Mucosa of rectum (tissue), 2 donors: ENCODE measurements around the gene GABPB2.

Experiments used
- H3K27ac ChIP-seq, 2 donors: one replicate each; pipeline ENCODE4 v1.7.0; 2013; ENCODE audit warnings: inconsistent platforms in 2 of 2, low read depth in 2 of 2, low read length in 2 of 2
- H3K27me3 ChIP-seq, 2 donors: one replicate each; pipeline ENCODE4 v1.7.0; 2013; ENCODE audit warnings: low read length in 2 of 2; ENCODE audit not compliant: control insufficient read depth in 2 of 2, insufficient read depth in 2 of 2
- H3K36me3 ChIP-seq, 2 donors: one replicate each; pipeline ENCODE4 v1.7.0; 2013; ENCODE audit warnings: low read length in 2 of 2; ENCODE audit not compliant: control insufficient read depth in 2 of 2, insufficient read depth in 2 of 2
- H3K4me1 ChIP-seq, 2 donors: one replicate each; pipeline ENCODE4 v1.7.0; 2013; ENCODE audit warnings: low read length in 2 of 2, mild to moderate bottlenecking in 1 of 2; ENCODE audit not compliant: control insufficient read depth in 2 of 2, insufficient read depth in 2 of 2
- H3K4me3 ChIP-seq, 2 donors: one replicate each; pipeline ENCODE4 v1.7.0; 2013; ENCODE audit warnings: low read length in 2 of 2
- H3K9ac ChIP-seq, 2 donors: one replicate each; pipeline ENCODE4 v1.7.0; 2013; ENCODE audit warnings: low read length in 2 of 2, low read depth in 1 of 2, mild to moderate bottlenecking in 1 of 2
- H3K9me3 ChIP-seq, 2 donors: one replicate each; pipeline ENCODE4 v1.7.0; 2013; ENCODE audit warnings: low read length in 2 of 2; ENCODE audit not compliant: control insufficient read depth in 2 of 2
- donor health status: healthy.
- donor health status: Normal muscosa, but diverticular disease.

The GABPB2 gene

GRCh38 chr1:151143986-151144385 is 73.4 kb downstream of the GABPB2 start:
- Histone ChIP-seq H3K9ac (no peak overlapping the region), H3K4me1 (peaks cover 10 to 12% of the 10 kb centered on the region in 2 donors), H3K4me3 (no peak overlapping the region), H3K36me3 (no peaks in the 10 kb centered on the region), H3K27me3 (peaks cover 0 to 3% of the 10 kb centered on the region in 2 donors), H3K9me3 (no peaks in the 10 kb centered on the region), H3K27ac (no peak overlapping the region)

DNA sequence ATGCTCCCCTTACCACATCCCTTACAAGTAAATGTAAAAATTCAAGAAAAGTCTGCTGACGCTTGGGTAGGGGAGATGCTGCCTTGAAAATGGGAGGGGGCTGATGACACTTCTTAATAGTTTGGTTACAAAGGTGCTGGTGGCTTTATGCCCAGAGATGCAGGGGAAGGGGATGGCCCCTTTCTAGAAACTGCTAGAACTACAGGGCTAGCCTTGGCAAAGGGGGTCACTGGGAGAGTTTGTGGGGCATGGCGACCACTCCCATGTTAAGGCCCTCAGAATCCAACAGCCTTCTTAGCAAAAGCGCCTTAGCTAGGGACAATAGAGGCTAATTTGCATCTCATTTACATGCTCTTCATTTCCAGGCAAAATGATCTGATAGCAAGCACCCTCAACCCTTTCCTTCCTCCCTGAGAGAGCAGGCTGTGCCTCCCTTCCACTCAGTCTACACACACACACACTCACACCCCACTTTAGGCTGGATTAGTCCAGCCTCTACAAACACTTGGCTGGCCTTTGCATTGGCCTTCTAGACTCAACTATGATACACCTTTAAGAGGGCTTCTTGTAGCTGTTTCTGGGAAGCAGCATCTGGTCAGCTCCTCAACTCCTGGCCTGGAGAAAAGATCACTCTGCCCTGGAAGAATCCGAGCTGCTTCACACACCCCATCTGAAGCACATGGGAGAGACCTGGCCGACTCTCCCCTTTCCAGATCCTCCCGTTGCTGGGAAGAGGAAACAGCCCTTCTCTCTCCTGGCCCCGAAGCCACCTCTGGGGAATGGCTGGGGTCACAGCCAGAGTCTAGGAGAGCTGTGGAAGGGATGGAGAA is 74.1 kb downstream of the GABPB2 start:
- H3K9me3 ChIP-seq: no peaks in the 10 kb centered on the region
- no peaks in the 10 kb centered on the region for H3K36me3 ChIP-seq
- H3K9ac ChIP-seq: peak overlapping the region in 1 of 2 donors; percentile 12
- peaks cover 0 to 3% of the 10 kb centered on the region in 2 donors for H3K27me3 ChIP-seq
- H3K27ac ChIP-seq: no peak overlapping the region
- H3K4me1 ChIP-seq: peaks cover 10 to 12% of the 10 kb centered on the region in 2 donors
- peak overlapping the region; percentile 48 to 75 for H3K4me3 ChIP-seq

GRCh38 chr1:151145304-151146071 is 74.9 kb downstream of the GABPB2 start:
- H3K9ac ChIP-seq: peak overlapping the region; percentile 24 to 61

GRCh38 chr1:151146072-151146411 is 75.5 kb downstream of the GABPB2 start:
- peak overlapping the region in 1 of 2 donors; percentile 38 for H3K27ac ChIP-seq

More at GRCh38 chr1:151145304-151146071, 74.9 kb downstream of the GABPB2 start:
- Histone ChIP-seq H3K27me3 (peaks cover 0 to 3% of the 10 kb centered on the region in 2 donors), H3K36me3 (no peaks in the 10 kb centered on the region), H3K4me1 (peaks cover 10 to 12% of the 10 kb centered on the region in 2 donors), H3K9me3 (no peaks in the 10 kb centered on the region), H3K27ac (no peak overlapping the region), H3K4me3 (peak overlapping the region; percentile 75 to 85)

DNA sequence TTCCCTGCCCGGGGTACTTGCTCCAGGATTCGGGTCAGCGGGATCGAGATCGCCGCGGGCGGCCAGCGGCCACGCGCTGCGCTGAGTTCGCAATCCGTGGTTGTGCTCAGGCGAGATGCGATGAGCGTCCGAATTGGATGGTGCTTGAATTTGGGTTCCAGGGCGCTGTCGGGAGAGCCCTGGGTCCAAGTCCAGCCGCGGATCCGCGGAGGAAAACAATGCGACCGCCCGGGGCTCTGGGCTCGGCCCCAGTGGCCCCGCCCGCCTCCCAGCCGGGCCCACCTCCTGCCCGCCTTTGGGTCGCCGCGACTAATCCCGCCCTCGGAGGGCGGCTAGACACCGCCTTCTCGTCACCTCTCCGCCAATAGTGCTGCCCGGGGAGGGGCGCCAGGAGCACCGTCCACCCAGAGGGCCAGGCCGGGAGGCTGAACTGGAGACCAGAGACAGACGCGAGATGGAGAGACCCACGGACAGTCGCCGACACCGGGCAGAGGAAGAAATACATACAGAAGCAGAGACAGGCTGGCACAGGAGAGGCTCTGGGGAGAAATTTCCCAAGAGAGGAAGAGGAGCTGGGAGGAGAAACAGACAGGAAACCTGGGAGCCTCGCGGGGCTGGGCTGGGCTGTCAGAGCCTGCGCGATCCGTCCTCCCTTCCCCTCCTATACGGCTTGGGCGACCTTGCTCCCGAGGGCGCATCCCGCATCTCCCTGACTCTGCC is 76.0 kb downstream of the GABPB2 start, which contains the start of gene SEMA6C:
Gene SEMA6C, minus strand, starts transcription at position 220 of the 720 bp plus-strand sequence. CDS start 4,010 bp downstream, outside the sequence.
- H3K27ac ChIP-seq: peak within 1 kb of the TSS; percentile 26 to 65
- no peaks in the 10 kb centered on the region for H3K36me3 ChIP-seq
- H3K4me3 ChIP-seq: peak within 1 kb of the TSS; percentile 75 to 85
- peaks cover 10 to 12% of the 10 kb centered on the region in 2 donors for H3K4me1 ChIP-seq
- H3K9ac ChIP-seq: peak within 1 kb of the TSS; percentile 67 to 74
- H3K27me3 ChIP-seq: peaks cover 0 to 3% of the 10 kb centered on the region in 2 donors
- H3K9me3 ChIP-seq: no peaks in the 10 kb centered on the region

More at GRCh38 chr1:151146072-151146411, 75.5 kb downstream of the GABPB2 start:
- Histone ChIP-seq H3K36me3 (no peaks in the 10 kb centered on the region), H3K9ac (peak overlapping the region; percentile 24 to 61), H3K4me3 (peak overlapping the region; percentile 75 to 85), H3K9me3 (no peaks in the 10 kb centered on the region), H3K4me1 (peaks cover 10 to 12% of the 10 kb centered on the region in 2 donors), H3K27me3 (peaks cover 0 to 3% of the 10 kb centered on the region in 2 donors)

DNA sequence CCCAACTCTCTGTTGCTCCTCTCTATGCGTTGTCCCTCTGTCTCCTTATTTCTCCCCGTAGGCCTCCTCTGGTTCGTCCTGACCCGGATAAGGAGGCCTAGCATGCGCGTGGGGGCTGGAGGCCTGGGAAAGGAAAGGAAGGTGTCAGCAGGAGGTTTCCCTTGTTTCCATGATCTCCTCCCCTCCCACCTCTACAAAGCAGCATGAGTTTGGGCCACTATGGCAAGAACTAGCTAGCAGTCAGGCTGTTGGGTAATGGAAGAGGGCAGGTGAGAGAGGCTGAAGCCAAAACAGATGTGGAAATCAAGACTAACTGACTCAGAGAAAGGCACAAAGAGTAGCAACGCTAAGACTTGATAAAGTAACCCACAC is 76.6 kb downstream of the GABPB2 start:
- Histone ChIP-seq H3K27ac (peak overlapping the region; percentile 26 to 65), H3K4me1 (peaks cover 10 to 12% of the 10 kb centered on the region in 2 donors)

GRCh38 chr1:151147665-151148064 is 77.1 kb downstream of the GABPB2 start:
- peak overlapping the region in 1 of 2 donors; percentile 34 for H3K9ac ChIP-seq
- H3K4me3 ChIP-seq: no peak overlapping the region
- no peaks in the 10 kb centered on the region for H3K9me3 ChIP-seq
- H3K27ac ChIP-seq: no peak overlapping the region
- peaks cover 10 to 12% of the 10 kb centered on the region in 2 donors for H3K4me1 ChIP-seq
- peaks cover 0 to 3% of the 10 kb centered on the region in 2 donors for H3K27me3 ChIP-seq
- H3K36me3 ChIP-seq: no peaks in the 10 kb centered on the region

More for the DNA sequence above, 76.6 kb downstream of the GABPB2 start:
- H3K27me3 ChIP-seq: peaks cover 0 to 3% of the 10 kb centered on the region in 2 donors
- no peaks in the 10 kb centered on the region for H3K36me3 ChIP-seq
- H3K4me3 ChIP-seq: peak overlapping the region; percentile 75 to 85
- no peaks in the 10 kb centered on the region for H3K9me3 ChIP-seq
- H3K9ac ChIP-seq: peak overlapping the region; percentile 67 to 74

DNA sequence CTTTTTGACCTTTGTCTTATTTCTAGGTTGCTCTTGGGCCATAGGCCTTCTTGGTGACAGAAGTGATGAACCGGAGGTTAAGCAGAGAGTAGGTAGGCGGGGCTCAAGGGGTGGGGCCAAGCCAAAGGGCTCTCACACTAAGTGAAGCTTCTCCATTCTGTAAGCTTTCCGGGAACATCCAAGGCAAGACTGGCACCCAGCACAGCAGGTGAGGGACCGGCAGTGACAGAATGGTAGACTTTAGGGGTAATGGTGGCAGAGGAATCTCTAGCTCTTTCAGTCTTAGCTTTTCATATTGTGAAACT is 85.9 kb downstream of the GABPB2 start, which contains the start of gene TNFAIP8L2:
Gene TNFAIP8L2, plus strand, starts transcription at position 135 of the 305 bp plus-strand sequence. CDS start 2,049 bp downstream, outside the sequence.
- no peaks in the 10 kb centered on the region for H3K27me3 ChIP-seq
- H3K4me1 ChIP-seq: no peaks in the 10 kb centered on the region
- H3K27ac ChIP-seq: peak within 1 kb of the TSS in 1 of 2 donors; percentile 85
- H3K4me3 ChIP-seq: peak within 1 kb of the TSS; percentile 44 to 77
- H3K36me3 ChIP-seq: peaks cover 20 to 22% of the 10 kb centered on the region in 2 donors
- H3K9me3 ChIP-seq: no peaks in the 10 kb centered on the region
- peak within 1 kb of the TSS in 1 of 2 donors; percentile 68 for H3K9ac ChIP-seq

GRCh38 chr1:151157067-151157531 is 86.5 kb downstream of the GABPB2 start:
- no peaks in the 10 kb centered on the region for H3K9me3 ChIP-seq
- no peaks in the 10 kb centered on the region for H3K27me3 ChIP-seq
- H3K27ac ChIP-seq: peak overlapping the region in 1 of 2 donors; percentile 85
- peak overlapping the region in 1 of 2 donors; percentile 68 for H3K9ac ChIP-seq
- H3K4me1 ChIP-seq: no peaks in the 10 kb centered on the region
- H3K36me3 ChIP-seq: peaks cover 25% of the 10 kb centered on the region in 2 donors
- peak overlapping the region; percentile 44 to 77 for H3K4me3 ChIP-seq
